ENCODE data around the gene TM7SF3. TPM values are rescaled to one million over a fixed set of nuclear protein-coding genes. Genes with fewer than 3 reads are reported as not detected.

TM7SF3 gene
- total RNA-seq, result 100 to 1,000 TPM; 189 to 190 TPM

GRCh38 chr12:27014085-27014858 is at the start of gene TM7SF3:
TM7SF3 (minus strand) TSS chr12:27014384; CDS start chr12:27014168, 216 bp downstream.

GRCh38 chr12:26937863-26938700 is 76.1 kb downstream of the TM7SF3 start, which contains the start of the genes FGFR1OP2 and INTS13:
FGFR1OP2 (plus strand) TSS chr12:26938470; CDS start chr12:26954159, 15,689 bp downstream.
INTS13 (minus strand) TSS chr12:26937981; CDS start chr12:26936803, 1,178 bp downstream.

Other genes with a start within 250 kb of the TM7SF3 start
- 10 to 100 TPM; 12.0 to 13.1 TPM for gene ITPR2, start 181.2 kb downstream of the TM7SF3 start, total RNA-seq
- gene INTS13, start 76.4 kb downstream of the TM7SF3 start, total RNA-seq, result 10 to 100 TPM; 36.1 to 45.0 TPM
- 10 to 100 TPM; 41.0 to 43.0 TPM for gene FGFR1OP2, start 75.9 kb downstream of the TM7SF3 start, total RNA-seq
- gene MED21, start 8.2 kb upstream of the TM7SF3 start, total RNA-seq, result 10 to 100 TPM; 42.0 to 53.6 TPM
- not detected for gene C12orf71, start 68.2 kb upstream of the TM7SF3 start, total RNA-seq
- 10 to 100 TPM in 1 of 2 donors, 1 to 10 TPM in 1; 10.0 to 15.1 TPM for gene STK38L, start 229.9 kb upstream of the TM7SF3 start, total RNA-seq